Tibial nerve (tissue), 3 donors: ENCODE results near the gene CARD6.

Experiments
- CTCF ChIP-seq, 5 experiments: fragments of 200-600 bp in 3 of 5; fragments of 450-650 bp in 2 of 5; sonication (generic) in 3 of 5; IDR thresholded peaks; one replicate each; pipeline ENCODE4 v1.5.1; 2016 to 2019; ENCODE audit warnings: antibody characterized with exemption in 5 of 5, mild to moderate bottlenecking in 3 of 5, moderate library complexity in 2 of 5
- POLR2A ChIP-seq, 2 donors: fragments of 450-650 bp; IDR thresholded peaks; one replicate each; pipeline ENCODE4 v1.6.1; 2017; ENCODE audit warnings: antibody characterized with exemption in 2 of 2, mild to moderate bottlenecking in 2 of 2, moderate library complexity in 2 of 2

- no peak for TF ChIP-seq CTCF (IDR thresholded peaks at IDR 0.05)
- no peak for TF ChIP-seq POLR2A (IDR thresholded peaks at IDR 0.05)
Observed at GRCh38 chr5:40853632-40854192, 12.5 kb downstream of the CARD6 start.
